Activated naive CD4-positive, alpha-beta T cell treated with anti-CD3 and anti-CD28 coated beads, Interleukin-2, amount 50 U/mL, for 72 hours (primary cell): ENCODE results near the gene SLC5A12. TPM values are rescaled to one million over a fixed set of nuclear protein-coding genes. Genes with fewer than 3 reads are reported as not detected.

Experiments used
- ATAC-seq, 2 donors: fragments of 150-1000 bp; cut with Tn5 transposase; 2 replicates each; pipeline ENCODE4 v1.10.0; 2021; ENCODE audit warnings: mild to moderate bottlenecking in 2 of 2, moderate library complexity in 2 of 2
- DNase-seq, 2 donors: peaks; one replicate each; pipeline ENCODE4 v3.0.0; 2021 to 2022; ENCODE audit warnings: low spot score in 2 of 2
- H3K27ac Mint-ChIP-seq, 2 donors: one replicate each; pipeline ENCODE4 v1.8.0; 2022; ENCODE audit warnings: mild to moderate bottlenecking in 2 of 2, mixed read lengths in 2 of 2
- H3K36me3 Mint-ChIP-seq, 2 donors: one replicate each; pipeline ENCODE4 v1.8.0; 2022; ENCODE audit warnings: mixed read lengths in 2 of 2
- H3K9me3 Mint-ChIP-seq, 2 donors: one replicate each; pipeline ENCODE4 v1.8.0; 2022; ENCODE audit warnings: mixed read lengths in 2 of 2
- total RNA-seq, 2 donors: library from RNA; stranded (reverse); gene quantifications; one replicate each; pipeline ENCODE4 v1.2.3, GENCODE V29; 2022

Gene SLC5A12
- total RNA-seq: not detected

GRCh38 chr11:26721948-26722475 lies at the start of gene SLC5A12:
TSS of gene SLC5A12 (minus strand) at chr11:26722060. CDS start at chr11:26721714, 346 bp downstream.
- H3K36me3 Mint-ChIP-seq: no peaks in the 10 kb centered on the region
- H3K27ac Mint-ChIP-seq: no peak within 1 kb of the TSS
- DNase-seq (no peak), ATAC-seq (no peak)
- peaks cover 4 to 9% of the 10 kb centered on the region in 2 donors for H3K9me3 Mint-ChIP-seq

- H3K27ac Mint-ChIP-seq: no peak overlapping the region
- peaks cover 7 to 11% of the 10 kb centered on the region in 2 donors for H3K9me3 Mint-ChIP-seq
- no peak for ATAC-seq
- H3K36me3 Mint-ChIP-seq: no peaks in the 10 kb centered on the region
- no peak for DNase-seq
These were observed 47.2 kb upstream of the SLC5A12 start for GRCh38 chr11:26769027-26769426.

GRCh38 chr11:26767060-26767459 lies 45.2 kb upstream of the SLC5A12 start:
- DNase-seq: no peak
- H3K9me3 Mint-ChIP-seq: peaks cover 7 to 11% of the 10 kb centered on the region in 2 donors
- no peak for ATAC-seq
- H3K27ac Mint-ChIP-seq: no peak overlapping the region
- no peaks in the 10 kb centered on the region for H3K36me3 Mint-ChIP-seq

- Mint-ChIP-seq H3K36me3 (no peaks in the 10 kb centered on the region), H3K27ac (no peak overlapping the region)
These were observed 43.5 kb upstream of the SLC5A12 start for GRCh38 chr11:26765323-26765722.

GRCh38 chr11:26764825-26765224 lies 43.0 kb upstream of the SLC5A12 start:
- peaks cover 8% of the 10 kb centered on the region in 2 donors for H3K9me3 Mint-ChIP-seq
- DNase-seq: no peak

More at GRCh38 chr11:26765323-26765722, 43.5 kb upstream of the SLC5A12 start:
- peaks cover 7 to 11% of the 10 kb centered on the region in 2 donors for H3K9me3 Mint-ChIP-seq
- no peak for ATAC-seq
- no peak for DNase-seq

GRCh38 chr11:26764315-26764714 lies 42.5 kb upstream of the SLC5A12 start:
- ATAC-seq (no peak), DNase-seq (no peak)
- Mint-ChIP-seq H3K36me3 (no peaks in the 10 kb centered on the region), H3K9me3 (peaks cover 6 to 8% of the 10 kb centered on the region in 2 donors), H3K27ac (no peak overlapping the region)

More at GRCh38 chr11:26764825-26765224, 43.0 kb upstream of the SLC5A12 start:
- no peak for ATAC-seq
- Mint-ChIP-seq H3K36me3 (no peaks in the 10 kb centered on the region), H3K27ac (no peak overlapping the region)

GRCh38 chr11:26762089-26762488 lies 40.2 kb upstream of the SLC5A12 start:
- no peak overlapping the region for H3K27ac Mint-ChIP-seq
- H3K9me3 Mint-ChIP-seq: peaks cover 2 to 6% of the 10 kb centered on the region in 2 donors
- DNase-seq (no peak), ATAC-seq (no peak)
- no peaks in the 10 kb centered on the region for H3K36me3 Mint-ChIP-seq

- no peaks in the 10 kb centered on the region for H3K36me3 Mint-ChIP-seq
These were observed 39.5 kb upstream of the SLC5A12 start for GRCh38 chr11:26761361-26761809.

GRCh38 chr11:26757995-26758394 lies 36.1 kb upstream of the SLC5A12 start:
- H3K36me3 Mint-ChIP-seq: no peaks in the 10 kb centered on the region
- DNase-seq (no peak), ATAC-seq (no peak)
- no peak overlapping the region for H3K27ac Mint-ChIP-seq
- H3K9me3 Mint-ChIP-seq: peaks cover 0 to 6% of the 10 kb centered on the region in 2 donors

More at GRCh38 chr11:26761361-26761809, 39.5 kb upstream of the SLC5A12 start:
- H3K27ac Mint-ChIP-seq: no peak overlapping the region
- peaks cover 2 to 6% of the 10 kb centered on the region in 2 donors for H3K9me3 Mint-ChIP-seq
- no peak for ATAC-seq
- DNase-seq: no peak

GRCh38 chr11:26755762-26756161 lies 33.9 kb upstream of the SLC5A12 start:
- DNase-seq (no peak), ATAC-seq (no peak)
- no peak overlapping the region for H3K27ac Mint-ChIP-seq
- H3K9me3 Mint-ChIP-seq: peaks cover 0 to 9% of the 10 kb centered on the region in 2 donors
- no peaks in the 10 kb centered on the region for H3K36me3 Mint-ChIP-seq

- no peak for ATAC-seq
- peaks cover 0 to 3% of the 10 kb centered on the region in 2 donors for H3K9me3 Mint-ChIP-seq
These were observed 32.1 kb upstream of the SLC5A12 start for GRCh38 chr11:26753723-26754504.

GRCh38 chr11:26749927-26750326 lies 28.1 kb upstream of the SLC5A12 start:
- Mint-ChIP-seq H3K27ac (no peak overlapping the region), H3K9me3 (peaks cover 0 to 3% of the 10 kb centered on the region in 2 donors), H3K36me3 (no peaks in the 10 kb centered on the region)
- ATAC-seq (no peak), DNase-seq (no peak)

More at GRCh38 chr11:26753723-26754504, 32.1 kb upstream of the SLC5A12 start:
- DNase-seq: no peak
- no peak overlapping the region for H3K27ac Mint-ChIP-seq
- H3K36me3 Mint-ChIP-seq: no peaks in the 10 kb centered on the region

- Mint-ChIP-seq H3K36me3 (no peaks in the 10 kb centered on the region), H3K9me3 (peaks cover 12 to 13% of the 10 kb centered on the region in 2 donors), H3K27ac (no peak overlapping the region)
- ATAC-seq (no peak), DNase-seq (no peak)
These were observed 21.8 kb upstream of the SLC5A12 start for GRCh38 chr11:26743622-26744021.

- Mint-ChIP-seq H3K36me3 (no peaks in the 10 kb centered on the region), H3K9me3 (peaks cover 14 to 15% of the 10 kb centered on the region in 2 donors), H3K27ac (no peak overlapping the region)
- ATAC-seq (no peak), DNase-seq (no peak)
These were observed 21.1 kb upstream of the SLC5A12 start for GRCh38 chr11:26742966-26743365.

GRCh38 chr11:26741036-26741435 lies 19.2 kb upstream of the SLC5A12 start:
- H3K9me3 Mint-ChIP-seq: peaks cover 18 to 22% of the 10 kb centered on the region in 2 donors
- H3K27ac Mint-ChIP-seq: no peak overlapping the region
- DNase-seq: no peak
- no peak for ATAC-seq
- H3K36me3 Mint-ChIP-seq: no peaks in the 10 kb centered on the region

GRCh38 chr11:26739366-26740073 lies 17.7 kb upstream of the SLC5A12 start:
- no peaks in the 10 kb centered on the region for H3K36me3 Mint-ChIP-seq
- H3K27ac Mint-ChIP-seq: no peak overlapping the region
- H3K9me3 Mint-ChIP-seq: peaks cover 18 to 27% of the 10 kb centered on the region in 2 donors
- DNase-seq (no peak), ATAC-seq (no peak)

GRCh38 chr11:26734691-26735090 lies 12.8 kb upstream of the SLC5A12 start:
- Mint-ChIP-seq H3K27ac (no peak overlapping the region), H3K9me3 (peaks cover 26 to 33% of the 10 kb centered on the region in 2 donors), H3K36me3 (no peaks in the 10 kb centered on the region)
- ATAC-seq (no peak), DNase-seq (no peak)
